ENCODE results near the gene ZSWIM8. TPM values are rescaled to one million over a fixed set of nuclear protein-coding genes. Genes with fewer than 3 reads are reported as not detected.
A peak's percentile ranks its signal among the peaks of the same experiment; 100 is the strongest.

The ZSWIM8 gene
- total RNA-seq, 1 experiment from 2014 or later: 59.1 TPM

DNA sequence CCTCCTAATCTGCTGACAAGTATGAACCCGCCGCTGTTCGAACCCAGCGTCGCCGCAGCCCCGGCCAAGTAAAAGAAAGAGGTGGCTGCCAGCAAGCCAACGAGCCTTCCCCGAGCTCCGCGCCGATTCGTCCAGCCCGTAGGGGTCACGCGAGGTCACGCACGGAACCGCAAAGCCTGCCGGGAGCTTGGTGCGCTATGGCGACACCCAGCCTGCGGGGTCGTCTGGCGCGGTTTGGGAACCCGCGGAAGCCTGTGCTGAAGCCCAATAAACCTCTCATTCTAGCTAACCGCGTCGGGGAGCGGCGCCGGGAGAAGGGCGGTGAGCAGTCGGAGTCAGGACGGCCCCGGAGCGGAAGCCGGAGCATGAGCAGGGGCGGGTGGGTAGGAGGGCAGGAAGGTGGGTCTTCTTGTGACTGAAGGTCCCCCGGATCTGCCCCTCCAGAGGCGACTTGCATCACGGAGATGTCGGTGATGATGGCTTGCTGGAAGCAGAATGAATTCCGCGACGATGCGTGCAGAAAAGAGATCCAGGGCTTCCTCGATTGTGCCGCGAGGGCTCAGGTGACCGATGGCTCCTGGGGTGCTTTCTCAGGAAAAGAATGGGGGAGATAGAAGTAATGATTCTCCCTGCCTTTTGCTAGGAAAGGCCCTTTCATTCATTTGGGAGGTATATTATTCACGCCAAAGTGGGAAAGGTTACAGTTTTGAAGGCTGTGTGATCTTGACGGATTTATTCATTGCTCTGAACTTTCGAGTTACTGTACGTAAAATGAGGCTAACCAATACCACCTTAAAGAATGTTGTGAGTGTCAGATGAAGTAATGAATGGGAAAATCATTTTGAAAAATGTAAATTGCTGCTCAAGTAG is 3.3 kb upstream of the ZSWIM8 start, which contains the start of gene CHCHD1 (continued):
- TF ChIP-seq TCF7 (CRISPR knock-in tag; IDR thresholded peaks at IDR 0.05; ENCODE audit: low read depth) (no peak), FOXP4 (CRISPR knock-in tag; IDR thresholded peaks at IDR 0.05) (no peak), KAT7 (CRISPR knock-in tag; IDR thresholded peaks at IDR 0.05; ENCODE audit: borderline replicate concordance) (no peak), HMGA2 (CRISPR knock-in tag; IDR thresholded peaks at IDR 0.05) (no peak), CBFB (CRISPR knock-in tag; IDR thresholded peaks at IDR 0.05; ENCODE audit: low read depth) (no peak), TEAD4 (CRISPR knock-in tag; IDR thresholded peaks at IDR 0.05) (no peak), ZNF138 (CRISPR knock-in tag; conservative IDR thresholded peaks at IDR 0.05) (no peak), JAZF1 (CRISPR knock-in tag; IDR thresholded peaks at IDR 0.05) (no peak), NFATC4 (CRISPR knock-in tag; IDR thresholded peaks at IDR 0.05) (no peak), SMAD4 (CRISPR knock-in tag; IDR thresholded peaks at IDR 0.05) (no peak), NFE2L1 (CRISPR knock-in tag; IDR thresholded peaks at IDR 0.05) (0 out of 2 replicates have a peak, but pooled peaks have one; percentile 38), ZNF317 (CRISPR knock-in tag; IDR thresholded peaks at IDR 0.05; ENCODE audit: borderline replicate concordance, low read depth) (no peak), JUN (CRISPR knock-in tag; IDR thresholded peaks at IDR 0.05) (no peak), ELF4 (CRISPR knock-in tag; IDR thresholded peaks at IDR 0.05; ENCODE audit: low read depth) (no peak), USF2 (CRISPR knock-in tag; IDR thresholded peaks at IDR 0.05) (peak; percentile 80), ZNF396 (CRISPR knock-in tag; IDR thresholded peaks at IDR 0.05; ENCODE audit: borderline replicate concordance) (no peak), MAX (CRISPR knock-in tag; IDR thresholded peaks at IDR 0.05) (peak; percentile 83)
- TF ChIP-seq, protein P1, sequence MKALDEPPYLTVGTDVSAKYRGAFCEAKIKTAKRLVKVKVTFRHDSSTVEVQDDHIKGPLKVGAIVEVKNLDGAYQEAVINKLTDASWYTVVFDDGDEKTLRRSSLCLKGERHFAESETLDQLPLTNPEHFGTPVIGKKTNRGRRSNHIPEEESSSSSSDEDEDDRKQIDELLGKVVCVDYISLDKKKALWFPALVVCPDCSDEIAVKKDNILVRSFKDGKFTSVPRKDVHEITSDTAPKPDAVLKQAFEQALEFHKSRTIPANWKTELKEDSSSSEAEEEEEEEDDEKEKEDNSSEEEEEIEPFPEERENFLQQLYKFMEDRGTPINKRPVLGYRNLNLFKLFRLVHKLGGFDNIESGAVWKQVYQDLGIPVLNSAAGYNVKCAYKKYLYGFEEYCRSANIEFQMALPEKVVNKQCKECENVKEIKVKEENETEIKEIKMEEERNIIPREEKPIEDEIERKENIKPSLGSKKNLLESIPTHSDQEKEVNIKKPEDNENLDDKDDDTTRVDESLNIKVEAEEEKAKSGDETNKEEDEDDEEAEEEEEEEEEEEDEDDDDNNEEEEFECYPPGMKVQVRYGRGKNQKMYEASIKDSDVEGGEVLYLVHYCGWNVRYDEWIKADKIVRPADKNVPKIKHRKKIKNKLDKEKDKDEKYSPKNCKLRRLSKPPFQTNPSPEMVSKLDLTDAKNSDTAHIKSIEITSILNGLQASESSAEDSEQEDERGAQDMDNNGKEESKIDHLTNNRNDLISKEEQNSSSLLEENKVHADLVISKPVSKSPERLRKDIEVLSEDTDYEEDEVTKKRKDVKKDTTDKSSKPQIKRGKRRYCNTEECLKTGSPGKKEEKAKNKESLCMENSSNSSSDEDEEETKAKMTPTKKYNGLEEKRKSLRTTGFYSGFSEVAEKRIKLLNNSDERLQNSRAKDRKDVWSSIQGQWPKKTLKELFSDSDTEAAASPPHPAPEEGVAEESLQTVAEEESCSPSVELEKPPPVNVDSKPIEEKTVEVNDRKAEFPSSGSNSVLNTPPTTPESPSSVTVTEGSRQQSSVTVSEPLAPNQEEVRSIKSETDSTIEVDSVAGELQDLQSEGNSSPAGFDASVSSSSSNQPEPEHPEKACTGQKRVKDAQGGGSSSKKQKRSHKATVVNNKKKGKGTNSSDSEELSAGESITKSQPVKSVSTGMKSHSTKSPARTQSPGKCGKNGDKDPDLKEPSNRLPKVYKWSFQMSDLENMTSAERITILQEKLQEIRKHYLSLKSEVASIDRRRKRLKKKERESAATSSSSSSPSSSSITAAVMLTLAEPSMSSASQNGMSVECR (CRISPR knock-in tag; IDR thresholded peaks at IDR 0.05; ENCODE audit: borderline replicate concordance): peak; percentile 72; the same call in 1 of the 2 replicates
- TF ChIP-seq, protein P2, sequence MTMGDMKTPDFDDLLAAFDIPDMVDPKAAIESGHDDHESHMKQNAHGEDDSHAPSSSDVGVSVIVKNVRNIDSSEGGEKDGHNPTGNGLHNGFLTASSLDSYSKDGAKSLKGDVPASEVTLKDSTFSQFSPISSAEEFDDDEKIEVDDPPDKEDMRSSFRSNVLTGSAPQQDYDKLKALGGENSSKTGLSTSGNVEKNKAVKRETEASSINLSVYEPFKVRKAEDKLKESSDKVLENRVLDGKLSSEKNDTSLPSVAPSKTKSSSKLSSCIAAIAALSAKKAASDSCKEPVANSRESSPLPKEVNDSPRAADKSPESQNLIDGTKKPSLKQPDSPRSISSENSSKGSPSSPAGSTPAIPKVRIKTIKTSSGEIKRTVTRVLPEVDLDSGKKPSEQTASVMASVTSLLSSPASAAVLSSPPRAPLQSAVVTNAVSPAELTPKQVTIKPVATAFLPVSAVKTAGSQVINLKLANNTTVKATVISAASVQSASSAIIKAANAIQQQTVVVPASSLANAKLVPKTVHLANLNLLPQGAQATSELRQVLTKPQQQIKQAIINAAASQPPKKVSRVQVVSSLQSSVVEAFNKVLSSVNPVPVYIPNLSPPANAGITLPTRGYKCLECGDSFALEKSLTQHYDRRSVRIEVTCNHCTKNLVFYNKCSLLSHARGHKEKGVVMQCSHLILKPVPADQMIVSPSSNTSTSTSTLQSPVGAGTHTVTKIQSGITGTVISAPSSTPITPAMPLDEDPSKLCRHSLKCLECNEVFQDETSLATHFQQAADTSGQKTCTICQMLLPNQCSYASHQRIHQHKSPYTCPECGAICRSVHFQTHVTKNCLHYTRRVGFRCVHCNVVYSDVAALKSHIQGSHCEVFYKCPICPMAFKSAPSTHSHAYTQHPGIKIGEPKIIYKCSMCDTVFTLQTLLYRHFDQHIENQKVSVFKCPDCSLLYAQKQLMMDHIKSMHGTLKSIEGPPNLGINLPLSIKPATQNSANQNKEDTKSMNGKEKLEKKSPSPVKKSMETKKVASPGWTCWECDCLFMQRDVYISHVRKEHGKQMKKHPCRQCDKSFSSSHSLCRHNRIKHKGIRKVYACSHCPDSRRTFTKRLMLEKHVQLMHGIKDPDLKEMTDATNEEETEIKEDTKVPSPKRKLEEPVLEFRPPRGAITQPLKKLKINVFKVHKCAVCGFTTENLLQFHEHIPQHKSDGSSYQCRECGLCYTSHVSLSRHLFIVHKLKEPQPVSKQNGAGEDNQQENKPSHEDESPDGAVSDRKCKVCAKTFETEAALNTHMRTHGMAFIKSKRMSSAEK (CRISPR knock-in tag; IDR thresholded peaks at IDR 0.05; ENCODE audit: borderline replicate concordance): no peak
- TF ChIP-seq, protein P3, sequence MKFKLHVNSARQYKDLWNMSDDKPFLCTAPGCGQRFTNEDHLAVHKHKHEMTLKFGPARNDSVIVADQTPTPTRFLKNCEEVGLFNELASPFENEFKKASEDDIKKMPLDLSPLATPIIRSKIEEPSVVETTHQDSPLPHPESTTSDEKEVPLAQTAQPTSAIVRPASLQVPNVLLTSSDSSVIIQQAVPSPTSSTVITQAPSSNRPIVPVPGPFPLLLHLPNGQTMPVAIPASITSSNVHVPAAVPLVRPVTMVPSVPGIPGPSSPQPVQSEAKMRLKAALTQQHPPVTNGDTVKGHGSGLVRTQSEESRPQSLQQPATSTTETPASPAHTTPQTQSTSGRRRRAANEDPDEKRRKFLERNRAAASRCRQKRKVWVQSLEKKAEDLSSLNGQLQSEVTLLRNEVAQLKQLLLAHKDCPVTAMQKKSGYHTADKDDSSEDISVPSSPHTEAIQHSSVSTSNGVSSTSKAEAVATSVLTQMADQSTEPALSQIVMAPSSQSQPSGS (CRISPR knock-in tag; IDR thresholded peaks at IDR 0.05; ENCODE audit: borderline replicate concordance, low read depth): no peak
- TF ChIP-seq, protein P4, sequence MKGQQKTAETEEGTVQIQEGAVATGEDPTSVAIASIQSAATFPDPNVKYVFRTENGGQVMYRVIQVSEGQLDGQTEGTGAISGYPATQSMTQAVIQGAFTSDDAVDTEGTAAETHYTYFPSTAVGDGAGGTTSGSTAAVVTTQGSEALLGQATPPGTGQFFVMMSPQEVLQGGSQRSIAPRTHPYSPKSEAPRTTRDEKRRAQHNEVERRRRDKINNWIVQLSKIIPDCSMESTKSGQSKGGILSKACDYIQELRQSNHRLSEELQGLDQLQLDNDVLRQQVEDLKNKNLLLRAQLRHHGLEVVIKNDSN (CRISPR knock-in tag; IDR thresholded peaks at IDR 0.05): peak; percentile 66; the same call in 1 of the 2 replicates

Data from WTC11 (cell line).